Glutamatergic neuron (in vitro differentiated cells): Measurements from ENCODE around the gene NLK. TPM values are rescaled to one million over a fixed set of nuclear protein-coding genes. Genes with fewer than 3 reads are reported as not detected.

Experiments
- DNase-seq: peaks from one replicate; pipeline ENCODE4 v3.0.0; 2022
- H3K27ac Mint-ChIP-seq: one replicate; pipeline ENCODE4 v1.8.0; 2020; ENCODE audit warnings: mild to moderate bottlenecking, mixed read lengths, inconsistent platforms; ENCODE audit not compliant: unreplicated experiment
- H3K27me3 Mint-ChIP-seq: one replicate; pipeline ENCODE4 v1.8.0; 2020; ENCODE audit warnings: mild to moderate bottlenecking, moderate library complexity, mixed read lengths, inconsistent platforms; ENCODE audit not compliant: unreplicated experiment
- H3K36me3 Mint-ChIP-seq: one replicate; pipeline ENCODE4 v1.8.0; 2020; ENCODE audit warnings: mild to moderate bottlenecking, mixed read lengths, inconsistent platforms; ENCODE audit not compliant: unreplicated experiment
- H3K4me1 Mint-ChIP-seq: one replicate; pipeline ENCODE4 v1.8.0; 2020; ENCODE audit warnings: mild to moderate bottlenecking, low read depth, mixed read lengths, inconsistent platforms; ENCODE audit not compliant: unreplicated experiment
- H3K4me3 Mint-ChIP-seq: one replicate; pipeline ENCODE4 v1.8.0; 2020; ENCODE audit warnings: mild to moderate bottlenecking, mixed read lengths, inconsistent platforms; ENCODE audit not compliant: unreplicated experiment
- H3K9me3 Mint-ChIP-seq: one replicate; pipeline ENCODE4 v1.8.0; 2020; ENCODE audit warnings: mild to moderate bottlenecking, moderate library complexity, mixed read lengths, inconsistent platforms; ENCODE audit not compliant: unreplicated experiment
- CTCF ChIP-seq: fragments of 200-600 bp; sonication (generic); IDR thresholded peaks from one replicate; pipeline ENCODE4 v1.5.0; 2021; ENCODE audit not compliant: partially characterized antibody, unreplicated experiment
- total RNA-seq: library from RNA; stranded (reverse); fragmentation: NEBNext Ultra II Directional; extraction: Animal tissue kit (Norgen Biotek cat#: 25700); gene quantifications from one replicate; pipeline ENCODE4 v1.2.1, GENCODE V29; 2021; ENCODE audit not compliant: unreplicated experiment

The NLK gene
- total RNA-seq, 1 donor from 2014 or later, result 33.8 TPM

DNA sequence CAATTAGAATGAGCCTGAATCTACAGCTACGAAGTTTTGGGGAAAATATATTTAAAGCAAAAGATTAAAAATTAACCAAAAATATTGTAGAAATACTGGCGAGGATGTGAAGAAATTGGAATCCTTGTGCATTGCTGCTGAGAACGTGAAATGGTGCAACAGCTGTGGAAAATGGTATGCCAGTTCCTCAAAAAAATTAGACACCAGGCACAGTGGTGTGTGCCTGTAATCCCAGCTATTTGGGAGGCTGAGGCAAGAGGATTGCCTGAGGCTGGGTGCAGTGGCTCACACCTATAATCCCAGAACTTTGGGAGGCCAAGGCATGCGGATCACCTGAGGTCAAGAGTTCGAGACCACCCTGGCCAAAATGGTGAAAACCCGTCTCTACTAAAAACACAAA lies 156.6 kb downstream of the NLK start:
- H3K4me1 Mint-ChIP-seq, result no peaks in the 10 kb centered on the region
- no peak for DNase-seq
- no peaks in the 10 kb centered on the region for H3K36me3 Mint-ChIP-seq
- no peaks in the 10 kb centered on the region for H3K27me3 Mint-ChIP-seq
- H3K27ac Mint-ChIP-seq, result no peak overlapping the region
- no peaks in the 10 kb centered on the region for H3K9me3 Mint-ChIP-seq
- no peak overlapping the region for H3K4me3 Mint-ChIP-seq
- TF ChIP-seq CTCF, result no peak

- Mint-ChIP-seq H3K9me3 (no peaks in the 10 kb centered on the region), H3K27ac (no peak overlapping the region), H3K4me1 (no peaks in the 10 kb centered on the region), H3K4me3 (no peak overlapping the region), H3K36me3 (no peaks in the 10 kb centered on the region), H3K27me3 (no peaks in the 10 kb centered on the region)
- TF ChIP-seq CTCF, result no peak
- DNase-seq, result no peak
Measured at GRCh38 chr17:28199728-28200127, 157.3 kb downstream of the NLK start.

DNA sequence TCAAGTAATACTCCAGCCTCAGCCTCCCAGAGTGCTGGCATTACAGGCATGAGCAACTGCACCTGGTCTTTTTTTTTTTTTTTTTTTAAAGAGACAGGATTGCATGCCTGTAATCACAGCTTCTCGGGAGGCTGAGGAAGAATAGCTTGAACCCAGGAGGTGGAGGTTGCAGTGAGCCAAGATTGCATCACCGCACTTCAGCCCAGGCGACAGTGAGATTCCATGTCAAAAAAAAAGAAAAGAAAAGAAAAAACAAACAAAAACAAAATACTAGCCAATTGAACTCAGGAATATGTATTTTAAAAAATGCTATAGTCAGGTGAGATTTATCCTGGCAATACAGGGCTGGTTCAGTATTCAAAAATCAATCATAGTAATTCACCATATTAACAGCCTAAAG lies 158.8 kb downstream of the NLK start:
- no peaks in the 10 kb centered on the region for H3K4me1 Mint-ChIP-seq
- TF ChIP-seq CTCF, result no peak

GRCh38 chr17:28204244-28204643 lies 161.8 kb downstream of the NLK start:
- no peaks in the 10 kb centered on the region for H3K36me3 Mint-ChIP-seq

More for the DNA sequence above, 158.8 kb downstream of the NLK start:
- Mint-ChIP-seq H3K4me3 (no peak overlapping the region), H3K9me3 (no peaks in the 10 kb centered on the region), H3K27ac (no peak overlapping the region), H3K36me3 (no peaks in the 10 kb centered on the region), H3K27me3 (no peaks in the 10 kb centered on the region)
- DNase-seq, result no peak

GRCh38 chr17:28204751-28205150 lies 162.3 kb downstream of the NLK start:
- no peak for TF ChIP-seq CTCF
- H3K4me1 Mint-ChIP-seq, result no peaks in the 10 kb centered on the region
- no peak overlapping the region for H3K4me3 Mint-ChIP-seq
- peaks cover 2% of the 10 kb centered on the region for H3K27me3 Mint-ChIP-seq
- no peak for DNase-seq
- H3K9me3 Mint-ChIP-seq, result peaks cover 2% of the 10 kb centered on the region
- H3K27ac Mint-ChIP-seq, result no peak overlapping the region
- no peaks in the 10 kb centered on the region for H3K36me3 Mint-ChIP-seq

More at GRCh38 chr17:28204244-28204643, 161.8 kb downstream of the NLK start:
- Mint-ChIP-seq H3K9me3 (peaks cover 2% of the 10 kb centered on the region), H3K27me3 (peaks cover 2% of the 10 kb centered on the region), H3K4me1 (no peaks in the 10 kb centered on the region), H3K4me3 (no peak overlapping the region), H3K27ac (no peak overlapping the region)
- no peak for TF ChIP-seq CTCF
- DNase-seq, result no peak
